KMS-11 (cell line): Measurements from ENCODE around the gene NCAM1.

Experiments used
- H2AFZ ChIP-seq: fragments of 200-600 bp; sonication (generic); 2 replicates; pipeline ENCODE4 v1.6.1; 2016; ENCODE audit warnings: antibody characterized with exemption, mixed run types, low read depth
- H3K27ac ChIP-seq: fragments of 200-600 bp; sonication (generic); 2 replicates; pipeline ENCODE4 v1.6.1; 2016; ENCODE audit warnings: mild to moderate bottlenecking, mixed run types
- H3K27me3 ChIP-seq: fragments of 200-600 bp; sonication (generic); 2 replicates; pipeline ENCODE4 v1.6.1; 2017; ENCODE audit warnings: mild to moderate bottlenecking, low read depth, mixed run types, moderate library complexity; ENCODE audit not compliant: insufficient read depth
- H3K36me3 ChIP-seq: fragments of 200-600 bp; sonication (generic); 2 replicates; pipeline ENCODE4 v1.6.1; 2017; ENCODE audit warnings: mild to moderate bottlenecking, mixed run types; ENCODE audit not compliant: insufficient read depth
- H3K4me1 ChIP-seq: fragments of 200-600 bp; sonication (generic); 2 replicates; pipeline ENCODE4 v1.6.1; 2016; ENCODE audit warnings: mild to moderate bottlenecking, low read depth, mixed run types; ENCODE audit not compliant: poor library complexity, severe bottlenecking
- H3K4me2 ChIP-seq: fragments of 200-600 bp; sonication (generic); 2 replicates; pipeline ENCODE4 v1.7.0; 2016; ENCODE audit warnings: mild to moderate bottlenecking, mixed run types
- H3K4me3 ChIP-seq: fragments of 200-600 bp; sonication (generic); IDR thresholded peaks from 2 replicates; pipeline ENCODE4 v1.6.1; 2017; ENCODE audit warnings: low read depth, low read length, mixed read lengths; ENCODE audit not compliant: insufficient read depth
- H3K79me2 ChIP-seq: fragments of 200-600 bp; sonication (generic); 2 replicates; pipeline ENCODE4 v1.6.1; 2016; ENCODE audit warnings: low read depth, mixed run types; ENCODE audit not compliant: insufficient read depth
- H3K9ac ChIP-seq: fragments of 200-600 bp; sonication (generic); 2 replicates; pipeline ENCODE4 v1.6.1; 2016; ENCODE audit warnings: mild to moderate bottlenecking, mixed run types
- H4K20me1 ChIP-seq: fragments of 200-600 bp; sonication (generic); 2 replicates; pipeline ENCODE4 v1.6.1; 2016; ENCODE audit warnings: mild to moderate bottlenecking, mixed run types; ENCODE audit not compliant: insufficient read depth
- TF ChIP-seq, protein P1 (sequence below): fragments of 200-600 bp; sonication (generic); conservative IDR thresholded peaks from 2 replicates; pipeline ENCODE4 v1.6.1; 2017; ENCODE audit warnings: low read depth, mild to moderate bottlenecking, antibody characterized with exemption, low read length, moderate library complexity, mixed read lengths

The NCAM1 gene

DNA sequence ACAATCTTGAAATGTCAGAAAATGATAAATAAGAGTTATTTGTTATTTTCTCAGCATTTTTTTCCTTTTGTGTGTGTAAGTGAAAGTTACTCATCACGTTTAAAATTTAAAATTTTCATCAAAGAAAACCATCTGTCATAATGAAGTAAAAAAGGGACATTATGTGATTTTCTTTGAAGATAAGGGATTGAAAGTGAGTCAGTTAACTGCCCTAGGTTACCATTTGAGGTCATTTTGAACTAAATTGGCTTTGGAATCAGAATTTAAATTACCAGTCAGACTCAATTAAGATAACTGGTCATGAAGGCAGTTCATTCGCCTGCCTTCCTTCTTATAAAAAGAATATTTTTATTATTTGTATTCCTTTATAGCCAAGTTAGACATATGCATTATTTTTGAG lies 14.3 kb downstream of the NCAM1 start:
- H3K4me1 ChIP-seq: no peaks in the 10 kb centered on the region
- no peaks in the 10 kb centered on the region for H3K27me3 ChIP-seq
- no peaks in the 10 kb centered on the region for H3K36me3 ChIP-seq
- no peaks in the 10 kb centered on the region for H3K79me2 ChIP-seq
- H3K4me3 ChIP-seq: no peak overlapping the region
- no peak overlapping the region for H3K9ac ChIP-seq
- H4K20me1 ChIP-seq: no peaks in the 10 kb centered on the region
- no peak overlapping the region for H2AFZ ChIP-seq
- no peak overlapping the region for H3K27ac ChIP-seq
- H3K4me2 ChIP-seq: no peak overlapping the region
- TF ChIP-seq, protein P1, sequence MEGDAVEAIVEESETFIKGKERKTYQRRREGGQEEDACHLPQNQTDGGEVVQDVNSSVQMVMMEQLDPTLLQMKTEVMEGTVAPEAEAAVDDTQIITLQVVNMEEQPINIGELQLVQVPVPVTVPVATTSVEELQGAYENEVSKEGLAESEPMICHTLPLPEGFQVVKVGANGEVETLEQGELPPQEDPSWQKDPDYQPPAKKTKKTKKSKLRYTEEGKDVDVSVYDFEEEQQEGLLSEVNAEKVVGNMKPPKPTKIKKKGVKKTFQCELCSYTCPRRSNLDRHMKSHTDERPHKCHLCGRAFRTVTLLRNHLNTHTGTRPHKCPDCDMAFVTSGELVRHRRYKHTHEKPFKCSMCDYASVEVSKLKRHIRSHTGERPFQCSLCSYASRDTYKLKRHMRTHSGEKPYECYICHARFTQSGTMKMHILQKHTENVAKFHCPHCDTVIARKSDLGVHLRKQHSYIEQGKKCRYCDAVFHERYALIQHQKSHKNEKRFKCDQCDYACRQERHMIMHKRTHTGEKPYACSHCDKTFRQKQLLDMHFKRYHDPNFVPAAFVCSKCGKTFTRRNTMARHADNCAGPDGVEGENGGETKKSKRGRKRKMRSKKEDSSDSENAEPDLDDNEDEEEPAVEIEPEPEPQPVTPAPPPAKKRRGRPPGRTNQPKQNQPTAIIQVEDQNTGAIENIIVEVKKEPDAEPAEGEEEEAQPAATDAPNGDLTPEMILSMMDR: no peak

DNA sequence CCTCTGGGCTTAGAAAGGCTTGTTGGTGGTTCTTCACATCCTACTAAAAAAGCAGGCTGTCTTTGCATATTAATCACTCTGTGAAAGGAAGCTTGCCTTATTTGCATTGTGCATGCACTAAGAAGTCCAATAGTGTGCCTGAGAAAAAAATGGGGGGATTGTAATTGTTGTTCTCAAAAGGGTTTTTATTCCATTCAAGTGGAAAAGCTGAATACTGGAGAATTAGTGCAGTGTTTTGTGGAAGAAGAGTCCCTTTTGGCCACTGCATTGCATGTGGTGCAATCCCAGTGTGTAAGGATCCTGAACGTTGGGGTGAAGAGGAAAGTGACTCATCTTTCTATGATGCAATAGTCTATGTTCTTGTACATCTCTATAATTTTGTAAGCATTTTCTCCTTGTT lies 16.5 kb downstream of the NCAM1 start:
- Histone ChIP-seq H3K4me2 (no peak overlapping the region), H3K27ac (no peak overlapping the region), H3K9ac (no peak overlapping the region), H3K4me1 (no peaks in the 10 kb centered on the region), H3K4me3 (no peak overlapping the region), H4K20me1 (no peaks in the 10 kb centered on the region), H3K27me3 (no peaks in the 10 kb centered on the region), H3K79me2 (no peaks in the 10 kb centered on the region), H3K36me3 (no peaks in the 10 kb centered on the region), H2AFZ (no peak overlapping the region)
- TF ChIP-seq, protein P1: no peak

DNA sequence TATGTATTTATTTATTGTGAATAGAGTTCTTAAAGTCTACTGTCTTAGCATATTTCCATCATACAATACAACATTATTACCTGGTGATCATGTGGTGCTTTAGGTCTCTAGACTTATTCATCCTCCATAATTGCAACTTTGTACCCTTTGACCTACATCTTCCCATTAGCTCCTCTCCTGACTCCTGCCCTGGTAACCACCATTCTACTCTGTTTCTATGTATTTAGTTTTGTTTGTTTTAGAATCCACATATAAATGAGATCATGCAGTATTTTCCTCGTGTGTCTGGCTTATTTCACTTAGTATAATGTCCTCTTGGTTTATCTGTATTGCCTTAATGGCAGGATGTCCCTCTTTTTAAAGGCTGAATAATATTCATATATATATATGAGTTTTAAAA lies 22.7 kb downstream of the NCAM1 start:
- no peak overlapping the region for H3K4me2 ChIP-seq

DNA sequence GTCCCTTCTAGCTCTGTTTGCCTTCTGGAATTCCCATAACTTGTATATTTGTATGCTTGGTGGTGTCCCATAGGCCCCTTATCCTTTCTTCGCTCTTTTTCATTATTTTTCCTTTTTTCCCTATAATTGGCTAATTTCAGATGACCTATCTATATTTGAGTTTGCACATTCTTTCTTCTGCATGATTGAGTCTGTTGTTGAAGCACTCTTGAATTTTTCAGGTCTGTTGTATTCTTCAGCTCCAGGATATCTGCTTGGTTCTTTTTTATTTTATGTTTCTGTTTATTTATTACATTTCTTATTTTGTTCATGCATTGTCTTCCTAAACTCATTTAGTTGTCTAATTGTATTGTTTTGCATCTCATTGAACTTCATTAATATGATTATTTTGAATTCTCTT lies 28.0 kb downstream of the NCAM1 start:
- H3K79me2 ChIP-seq: no peaks in the 10 kb centered on the region
- TF ChIP-seq, protein P1: no peak
- H3K27me3 ChIP-seq: no peaks in the 10 kb centered on the region
- H4K20me1 ChIP-seq: no peaks in the 10 kb centered on the region
- H3K4me2 ChIP-seq: no peak overlapping the region
- H3K27ac ChIP-seq: no peak overlapping the region
- H2AFZ ChIP-seq: no peak overlapping the region
- H3K9ac ChIP-seq: no peak overlapping the region
- no peak overlapping the region for H3K4me3 ChIP-seq
- H3K36me3 ChIP-seq: no peaks in the 10 kb centered on the region
- H3K4me1 ChIP-seq: no peaks in the 10 kb centered on the region

More for the DNA sequence above, 22.7 kb downstream of the NCAM1 start:
- H3K4me1 ChIP-seq: no peaks in the 10 kb centered on the region
- H3K36me3 ChIP-seq: no peaks in the 10 kb centered on the region
- TF ChIP-seq, protein P1: no peak
- H2AFZ ChIP-seq: no peak overlapping the region
- no peak overlapping the region for H3K9ac ChIP-seq
- no peaks in the 10 kb centered on the region for H3K27me3 ChIP-seq
- no peaks in the 10 kb centered on the region for H4K20me1 ChIP-seq
- no peak overlapping the region for H3K27ac ChIP-seq
- no peak overlapping the region for H3K4me3 ChIP-seq
- H3K79me2 ChIP-seq: no peaks in the 10 kb centered on the region

DNA sequence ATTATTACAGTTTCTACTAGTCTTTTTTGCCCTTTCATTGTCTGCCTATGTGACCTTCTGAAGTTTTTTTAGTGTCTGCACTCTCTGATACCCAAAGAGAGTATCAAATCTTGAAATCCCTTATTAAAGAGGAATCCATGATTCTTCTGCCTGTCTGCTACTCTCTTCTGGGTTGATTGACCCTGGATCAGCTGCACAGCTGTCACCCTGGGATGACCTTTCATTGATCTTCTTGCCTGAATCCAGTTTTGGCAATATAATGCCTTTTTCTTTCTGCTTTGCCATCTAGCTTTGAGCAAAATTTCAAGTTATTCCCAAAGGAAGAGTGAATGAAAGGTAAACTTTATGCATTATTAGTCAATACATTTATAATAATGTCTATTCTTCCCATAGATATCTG lies 32.6 kb downstream of the NCAM1 start:
- Histone ChIP-seq H3K9ac (no peak overlapping the region), H3K27ac (no peak overlapping the region), H3K4me2 (no peak overlapping the region), H3K27me3 (no peaks in the 10 kb centered on the region), H3K36me3 (no peaks in the 10 kb centered on the region), H3K79me2 (no peaks in the 10 kb centered on the region), H2AFZ (no peak overlapping the region), H3K4me1 (no peaks in the 10 kb centered on the region), H4K20me1 (no peaks in the 10 kb centered on the region), H3K4me3 (no peak overlapping the region)
- TF ChIP-seq, protein P1: no peak
